ENCODE data around the gene CASTOR1. TPM values are rescaled to one million over a fixed set of nuclear protein-coding genes. Genes with fewer than 3 reads are reported as not detected.
"Not testable (repeated sequence)": the region's sequence is repeated elsewhere in the genome, so short reads cannot be mapped to it uniquely, and the experiment has no call there.

CASTOR1 gene
- 10 to 100 TPM in 2 of 4 donors, 1 to 10 TPM in 2; 5.3 to 15.0 (median 10.8) TPM for total RNA-seq
- polyA plus RNA-seq, result 1 to 10 TPM in 2 of 3 donors, not detected in 1; 6.4 to 8.4 TPM

GRCh38 chr22:30289141-30289979, at the start of gene CASTOR1:
CASTOR1 (minus strand) TSS chr22:30289505; CDS start chr22:30289497, 8 bp downstream.
- WGBS, 2 donors, result 0% methylated on average over 85 of the region's 85 CpGs
- Histone ChIP-seq H3K4me3 (peak within 1 kb of the TSS; percentile 90 to 95 (median 93)), H3K36me3 (peaks cover 21 to 52% (median 28%) of the 10 kb centered on the region in 4 donors), H3K27me3 (no peaks in the 10 kb centered on the region), H3K27ac (peak within 1 kb of the TSS; percentile 95 to 98 (median 96)), H3K9me3 (no peaks in the 10 kb centered on the region), H3K4me1 (peaks cover 0 to 42% (median 35%) of the 10 kb centered on the region in 4 donors)
- intact Hi-C loops (cut with DNase I), result loop anchor here (1.0 kb wide), 1 partner anchor 67 kb away; the partner anchor contains the start of gene SF3A1
- TF ChIP-seq POLR2A (IDR thresholded peaks at IDR 0.05), result peak; percentile 81 to 85
- TF ChIP-seq, protein P1, sequence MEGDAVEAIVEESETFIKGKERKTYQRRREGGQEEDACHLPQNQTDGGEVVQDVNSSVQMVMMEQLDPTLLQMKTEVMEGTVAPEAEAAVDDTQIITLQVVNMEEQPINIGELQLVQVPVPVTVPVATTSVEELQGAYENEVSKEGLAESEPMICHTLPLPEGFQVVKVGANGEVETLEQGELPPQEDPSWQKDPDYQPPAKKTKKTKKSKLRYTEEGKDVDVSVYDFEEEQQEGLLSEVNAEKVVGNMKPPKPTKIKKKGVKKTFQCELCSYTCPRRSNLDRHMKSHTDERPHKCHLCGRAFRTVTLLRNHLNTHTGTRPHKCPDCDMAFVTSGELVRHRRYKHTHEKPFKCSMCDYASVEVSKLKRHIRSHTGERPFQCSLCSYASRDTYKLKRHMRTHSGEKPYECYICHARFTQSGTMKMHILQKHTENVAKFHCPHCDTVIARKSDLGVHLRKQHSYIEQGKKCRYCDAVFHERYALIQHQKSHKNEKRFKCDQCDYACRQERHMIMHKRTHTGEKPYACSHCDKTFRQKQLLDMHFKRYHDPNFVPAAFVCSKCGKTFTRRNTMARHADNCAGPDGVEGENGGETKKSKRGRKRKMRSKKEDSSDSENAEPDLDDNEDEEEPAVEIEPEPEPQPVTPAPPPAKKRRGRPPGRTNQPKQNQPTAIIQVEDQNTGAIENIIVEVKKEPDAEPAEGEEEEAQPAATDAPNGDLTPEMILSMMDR (IDR thresholded peaks at IDR 0.05), result no peak
- peak; percentile 86 to 96 (median 94) for TF ChIP-seq POLR2AphosphoS5 (IDR thresholded peaks at IDR 0.05)
- peak; percentile 100 for DNase-seq

DNA sequence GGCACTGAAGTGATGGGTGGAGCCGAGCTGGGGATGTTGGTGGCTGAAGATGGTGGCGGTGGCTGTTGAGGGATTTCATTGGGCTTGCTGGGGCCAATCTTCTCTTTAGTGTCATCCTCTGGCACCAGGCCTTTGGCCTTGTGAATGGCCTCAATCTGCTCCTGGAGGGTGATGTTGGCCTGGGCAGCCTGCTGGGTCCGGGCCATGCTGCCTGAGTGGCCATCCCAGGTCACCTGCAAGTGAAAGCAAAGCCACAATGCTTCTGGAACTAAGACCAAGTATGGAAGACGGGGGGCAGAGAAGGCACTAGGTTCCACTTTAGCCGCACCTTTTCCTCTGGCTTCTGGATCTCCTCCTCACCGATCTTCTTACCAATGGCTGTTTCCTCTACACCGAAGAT, 49.5 kb upstream of the CASTOR1 start:
- H3K27ac ChIP-seq, result peak overlapping the region in 1 of 4 donors; percentile 30
- no peaks in the 10 kb centered on the region for H3K9me3 ChIP-seq
- DNase-seq, result no peak
- H3K27me3 ChIP-seq, result no peaks in the 10 kb centered on the region
- WGBS, 2 donors, result 96 to 98% methylated on average over 7 of the region's 7 CpGs
- H3K4me1 ChIP-seq, result no peaks in the 10 kb centered on the region
- peaks cover 93 to 100% (median 100%) of the 10 kb centered on the region in 4 donors for H3K36me3 ChIP-seq
- intact Hi-C loops (cut with DNase I), result no loop called here
- no peak overlapping the region for H3K4me3 ChIP-seq
- TF ChIP-seq EP300 (IDR thresholded peaks at IDR 0.05), result no peak
- TF ChIP-seq POLR2A (IDR thresholded peaks at IDR 0.05), result no peak
- TF ChIP-seq, protein P1 (IDR thresholded peaks at IDR 0.05), result no peak
- no peak for TF ChIP-seq POLR2AphosphoS5 (IDR thresholded peaks at IDR 0.05)

DNA sequence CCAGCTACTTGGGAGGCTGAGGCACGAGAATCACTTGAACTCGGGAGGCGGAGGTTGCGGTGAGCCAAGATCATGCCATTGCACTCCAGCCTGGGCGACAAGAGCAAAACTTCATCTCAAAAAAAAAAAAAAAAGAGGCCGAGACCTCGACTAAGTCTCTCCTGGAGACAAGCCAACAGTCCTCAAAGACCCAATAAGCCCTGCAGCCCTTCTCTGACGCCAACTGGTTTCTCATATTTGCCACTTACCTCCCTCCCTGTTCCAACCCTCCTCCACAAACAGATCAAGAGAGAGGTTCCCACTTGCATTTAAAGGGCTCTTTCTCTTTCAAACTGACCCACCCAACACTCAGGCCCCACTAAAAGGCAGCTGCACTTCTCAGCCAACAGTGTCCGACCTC, 49.0 kb upstream of the CASTOR1 start:
- peaks cover 93 to 100% (median 100%) of the 10 kb centered on the region in 4 donors for H3K36me3 ChIP-seq
- H3K27me3 ChIP-seq; H3K27ac ChIP-seq; DNase-seq; intact Hi-C loops (cut with DNase I); H3K4me1 ChIP-seq; H3K9me3 ChIP-seq; H3K4me3 ChIP-seq: not testable (repeated sequence)
- WGBS, 2 donors, result 87% methylated on average over 9 of the region's 9 CpGs

GRCh38 chr22:30337461-30337778, 48.1 kb upstream of the CASTOR1 start:
- Histone ChIP-seq H3K4me1 (no peaks in the 10 kb centered on the region), H3K9me3 (no peaks in the 10 kb centered on the region), H3K4me3 (no peak overlapping the region), H3K27ac (no peak overlapping the region), H3K36me3 (peaks cover 92 to 100% (median 98%) of the 10 kb centered on the region in 4 donors), H3K27me3 (no peaks in the 10 kb centered on the region)
- intact Hi-C loops (cut with DNase I), result no loop called here
- DNase-seq, result no peak
- 94 to 96% methylated on average over 8 of the region's 8 CpGs for WGBS, 2 donors
- TF ChIP-seq EP300 (IDR thresholded peaks at IDR 0.05), result no peak

- Histone ChIP-seq H3K27me3 (no peaks in the 10 kb centered on the region), H3K4me1 (no peaks in the 10 kb centered on the region), H3K36me3 (peaks cover 87 to 100% (median 95%) of the 10 kb centered on the region in 4 donors), H3K4me3 (no peak overlapping the region), H3K27ac (no peak overlapping the region), H3K9me3 (no peaks in the 10 kb centered on the region)
- no peak for DNase-seq
- intact Hi-C loops (cut with DNase I), result no loop called here
- 95 to 96% methylated on average over 4 of the region's 4 CpGs for WGBS, 2 donors
- TF ChIP-seq, protein P1 (IDR thresholded peaks at IDR 0.05), result no peak
- TF ChIP-seq POLR2AphosphoS5 (IDR thresholded peaks at IDR 0.05), result no peak
- TF ChIP-seq EP300 (IDR thresholded peaks at IDR 0.05), result no peak
- TF ChIP-seq POLR2A (IDR thresholded peaks at IDR 0.05), result no peak
These were observed 47.6 kb upstream of the CASTOR1 start for GRCh38 chr22:30336752-30337460.

Measured in sigmoid colon (tissue), 7 donors.